Measurements from ENCODE around the gene BRD7.

Gene BRD7

GRCh38 chr16:50395763-50396710 is 27.2 kb upstream of the BRD7 start:
- peaks cover 5% of the 10 kb centered on the region for H3K27me3 Mint-ChIP-seq
- peaks cover 18% of the 10 kb centered on the region for H3K4me1 Mint-ChIP-seq
- no peaks in the 10 kb centered on the region for H3K36me3 Mint-ChIP-seq
- peak; percentile 30 for DNase-seq
- H3K4me3 Mint-ChIP-seq: no peak overlapping the region
- CTCF ChIA-PET: no interaction called here
- H3K9me3 Mint-ChIP-seq: no peaks in the 10 kb centered on the region
- H3K27ac Mint-ChIP-seq: peak overlapping the region; percentile 47

- CTCF ChIA-PET: no interaction called here
- no peak for DNase-seq
- H3K27ac Mint-ChIP-seq: no peak overlapping the region
- H3K4me3 Mint-ChIP-seq: no peak overlapping the region
- H3K9me3 Mint-ChIP-seq: no peaks in the 10 kb centered on the region
- no peaks in the 10 kb centered on the region for H3K27me3 Mint-ChIP-seq
- H3K4me1 Mint-ChIP-seq: peaks cover 18% of the 10 kb centered on the region
- H3K36me3 Mint-ChIP-seq: no peaks in the 10 kb centered on the region
Measured at GRCh38 chr16:50393858-50394802, 25.3 kb upstream of the BRD7 start.

- DNase-seq: no peak
- Mint-ChIP-seq H3K4me1 (peaks cover 16% of the 10 kb centered on the region), H3K4me3 (no peak overlapping the region), H3K27me3 (peaks cover 4% of the 10 kb centered on the region), H3K36me3 (no peaks in the 10 kb centered on the region), H3K9me3 (no peaks in the 10 kb centered on the region), H3K27ac (no peak overlapping the region)
- CTCF ChIA-PET: no interaction called here
Measured at GRCh38 chr16:50393416-50393815, 24.6 kb upstream of the BRD7 start.

- Mint-ChIP-seq H3K4me3 (no peak overlapping the region), H3K9me3 (no peaks in the 10 kb centered on the region), H3K4me1 (peaks cover 11% of the 10 kb centered on the region), H3K36me3 (no peaks in the 10 kb centered on the region), H3K27ac (no peak overlapping the region), H3K27me3 (peaks cover 11% of the 10 kb centered on the region)
- DNase-seq: no peak
- CTCF ChIA-PET: no interaction called here
Measured at GRCh38 chr16:50390914-50391716, 22.3 kb upstream of the BRD7 start.

GRCh38 chr16:50390371-50390771 is 21.6 kb upstream of the BRD7 start:
- Mint-ChIP-seq H3K27ac (no peak overlapping the region), H3K36me3 (no peaks in the 10 kb centered on the region), H3K9me3 (no peaks in the 10 kb centered on the region), H3K4me3 (no peak overlapping the region), H3K4me1 (peaks cover 4% of the 10 kb centered on the region), H3K27me3 (peaks cover 11% of the 10 kb centered on the region)
- no peak for DNase-seq
- CTCF ChIA-PET: no interaction called here

- Mint-ChIP-seq H3K9me3 (no peaks in the 10 kb centered on the region), H3K36me3 (no peaks in the 10 kb centered on the region), H3K4me3 (no peak overlapping the region), H3K27ac (no peak overlapping the region), H3K27me3 (peaks cover 12% of the 10 kb centered on the region), H3K4me1 (no peaks in the 10 kb centered on the region)
- CTCF ChIA-PET: no interaction called here
- DNase-seq: no peak
Measured at GRCh38 chr16:50389900-50390299, 21.1 kb upstream of the BRD7 start.

- Mint-ChIP-seq H3K27ac (no peak overlapping the region), H3K36me3 (no peaks in the 10 kb centered on the region), H3K4me3 (no peak overlapping the region), H3K4me1 (no peaks in the 10 kb centered on the region), H3K27me3 (peaks cover 17% of the 10 kb centered on the region), H3K9me3 (no peaks in the 10 kb centered on the region)
- no peak for DNase-seq
- CTCF ChIA-PET: interaction anchor here (0.7 kb wide), 1 partner anchor 14 kb away, joined by 3 read pairs; no protein-coding TSS in a partner anchor
Measured at GRCh38 chr16:50388496-50388895, 19.7 kb upstream of the BRD7 start.

- Mint-ChIP-seq H3K4me1 (no peaks in the 10 kb centered on the region), H3K36me3 (no peaks in the 10 kb centered on the region)
- CTCF ChIA-PET: interaction anchor here (0.8 kb wide), 1 partner anchor 124 kb away, joined by 3 read pairs; no protein-coding TSS in a partner anchor
Measured at GRCh38 chr16:50386774-50387173, 18.0 kb upstream of the BRD7 start.

GRCh38 chr16:50386139-50386538 is 17.4 kb upstream of the BRD7 start:
- DNase-seq: no peak
- CTCF ChIA-PET: interaction anchor here (0.8 kb wide), 1 partner anchor 125 kb away, joined by 3 read pairs; no protein-coding TSS in a partner anchor
- no peak overlapping the region for H3K4me3 Mint-ChIP-seq
- H3K27ac Mint-ChIP-seq: no peak overlapping the region
- H3K36me3 Mint-ChIP-seq: no peaks in the 10 kb centered on the region
- no peaks in the 10 kb centered on the region for H3K4me1 Mint-ChIP-seq
- no peaks in the 10 kb centered on the region for H3K9me3 Mint-ChIP-seq
- peaks cover 24% of the 10 kb centered on the region for H3K27me3 Mint-ChIP-seq

More at GRCh38 chr16:50386774-50387173, 18.0 kb upstream of the BRD7 start:
- no peak overlapping the region for H3K4me3 Mint-ChIP-seq
- H3K27ac Mint-ChIP-seq: no peak overlapping the region
- no peak for DNase-seq
- no peaks in the 10 kb centered on the region for H3K9me3 Mint-ChIP-seq
- H3K27me3 Mint-ChIP-seq: peaks cover 24% of the 10 kb centered on the region

- DNase-seq: no peak
- Mint-ChIP-seq H3K27me3 (peaks cover 24% of the 10 kb centered on the region), H3K27ac (no peak overlapping the region), H3K36me3 (no peaks in the 10 kb centered on the region), H3K4me3 (no peak overlapping the region), H3K4me1 (no peaks in the 10 kb centered on the region), H3K9me3 (no peaks in the 10 kb centered on the region)
- CTCF ChIA-PET: interaction anchor here (2.6 kb wide), 1 partner anchor 11 kb away, joined by 6 read pairs; no protein-coding TSS in a partner anchor
Measured at GRCh38 chr16:50384500-50385135, 15.8 kb upstream of the BRD7 start.

- H3K4me1 Mint-ChIP-seq: no peaks in the 10 kb centered on the region
- CTCF ChIA-PET: interaction anchor here (0.9 kb wide), 1 partner anchor 283 kb away, joined by 3 read pairs; no protein-coding TSS in a partner anchor
- DNase-seq: no peak
- H3K9me3 Mint-ChIP-seq: no peaks in the 10 kb centered on the region
- H3K4me3 Mint-ChIP-seq: no peak overlapping the region
- H3K27ac Mint-ChIP-seq: no peak overlapping the region
- peaks cover 16% of the 10 kb centered on the region for H3K27me3 Mint-ChIP-seq
- H3K36me3 Mint-ChIP-seq: no peaks in the 10 kb centered on the region
Measured at GRCh38 chr16:50381679-50382440, 13.1 kb upstream of the BRD7 start.

- Mint-ChIP-seq H3K27me3 (peaks cover 35% of the 10 kb centered on the region), H3K4me1 (no peaks in the 10 kb centered on the region), H3K27ac (no peak overlapping the region), H3K4me3 (no peak overlapping the region), H3K36me3 (no peaks in the 10 kb centered on the region), H3K9me3 (no peaks in the 10 kb centered on the region)
- no peak for DNase-seq
- CTCF ChIA-PET: interaction anchor here (1.2 to 1.7 kb wide), 2 partner anchors 287 to 428 kb away, joined by 3 to 4 read pairs; no protein-coding TSS in a partner anchor
Measured at GRCh38 chr16:50378417-50378816, 9.6 kb upstream of the BRD7 start.
